SU-DHL-6 (cell line): ENCODE measurements around the gene DST.

Source experiments
- H2AFZ ChIP-seq: fragments of 200-600 bp; sonication (generic); 2 replicates; pipeline ENCODE4 v1.6.1; 2014; ENCODE audit warnings: low read depth, mild to moderate bottlenecking, moderate library complexity, mixed read lengths, antibody characterized with exemption, low read length; ENCODE audit not compliant: severe bottlenecking
- H3F3A ChIP-seq: fragments of 200-600 bp; shearing (Covaris generic); 2 replicates; pipeline ENCODE4 v1.6.0; 2016; ENCODE audit warnings: antibody characterized with exemption, mild to moderate bottlenecking; ENCODE audit not compliant: insufficient read depth
- H3K27ac ChIP-seq: fragments of 200-600 bp; sonication (generic); 2 replicates; pipeline ENCODE4 v1.5.1; 2016; ENCODE audit warnings: low read depth, mild to moderate bottlenecking, low read length, moderate library complexity, mixed read lengths
- H3K27me3 ChIP-seq: fragments of 200-600 bp; sonication (generic), shearing (Covaris generic); 2 replicates; pipeline ENCODE4 v1.6.0; 2014; ENCODE audit warnings: mild to moderate bottlenecking, low read length
- H3K36me3 ChIP-seq: fragments of 200-600 bp; sonication (generic); 2 replicates; pipeline ENCODE4 v1.6.1; 2014; ENCODE audit warnings: mild to moderate bottlenecking, low read length, mixed read lengths
- H3K4me2 ChIP-seq: fragments of 300-600, 200-600 bp; shearing (Covaris generic), sonication (generic); 2 replicates; pipeline ENCODE4 v1.6.0; 2014; ENCODE audit warnings: low read length, low read depth, mild to moderate bottlenecking; ENCODE audit not compliant: poor library complexity, severe bottlenecking
- H3K4me3 ChIP-seq: fragments of 200-600 bp; sonication (generic); 2 replicates; pipeline ENCODE4 v1.5.1; 2014; ENCODE audit warnings: antibody characterized with exemption, low read length, mild to moderate bottlenecking, mixed read lengths; ENCODE audit not compliant: insufficient read depth, poor library complexity, severe bottlenecking
- H3K79me2 ChIP-seq: fragments of 200-600 bp; sonication (generic); 2 replicates; pipeline ENCODE4 v1.6.1; 2014; ENCODE audit warnings: mild to moderate bottlenecking, low read length, moderate library complexity; ENCODE audit not compliant: insufficient read depth
- H3K9ac ChIP-seq: fragments of 200-600 bp; sonication (generic); 2 replicates; pipeline ENCODE4 v1.7.0; 2014; ENCODE audit warnings: mild to moderate bottlenecking, low read length
- H3K9me2 ChIP-seq: fragments of 200-600 bp; sonication (generic); replicated peaks from 2 replicates; pipeline ENCODE4 v1.6.1; 2014; ENCODE audit warnings: low read length; ENCODE audit not compliant: insufficient read depth
- H3K9me3 ChIP-seq: fragments of 200-600 bp; sonication (generic); 2 replicates; pipeline ENCODE4 v1.6.1; 2014; ENCODE audit warnings: low read length, mixed read lengths; ENCODE audit not compliant: insufficient read depth
- H4K20me1 ChIP-seq: fragments of 200-600 bp; sonication (generic); 2 replicates; pipeline ENCODE4 v1.6.1; 2014; ENCODE audit warnings: low read depth, mild to moderate bottlenecking, antibody characterized with exemption, low read length, moderate library complexity, mixed read lengths
- CTCF ChIP-seq: fragments of 200-600 bp; sonication (generic); IDR thresholded peaks from one replicate; pipeline ENCODE4 v1.5.1; 2017; ENCODE audit warnings: antibody characterized with exemption, mild to moderate bottlenecking, low read length, moderate library complexity; ENCODE audit not compliant: insufficient read depth, poor library complexity, severe bottlenecking
- EZH2phosphoT487 ChIP-seq: fragments of 200-600 bp; sonication (generic), shearing (Covaris generic); conservative IDR thresholded peaks from 2 replicates; pipeline ENCODE4 v1.6.1; 2018; ENCODE audit warnings: mild to moderate bottlenecking, antibody characterized with exemption, low read length, moderate library complexity, mixed read lengths

Gene DST

GRCh38 chr6:56483929-56484328 is 158.8 kb downstream of the DST start:
- Histone ChIP-seq H3K9me3 (no peaks in the 10 kb centered on the region), H3K4me3 (no peak overlapping the region), H3K36me3 (no peaks in the 10 kb centered on the region), H3K9me2 (no peaks in the 10 kb centered on the region), H3F3A (no peaks in the 10 kb centered on the region), H3K27ac (no peak overlapping the region), H2AFZ (no peak overlapping the region), H4K20me1 (no peaks in the 10 kb centered on the region), H3K9ac (no peak overlapping the region), H3K27me3 (no peaks in the 10 kb centered on the region), H3K4me2 (no peak overlapping the region), H3K79me2 (no peaks in the 10 kb centered on the region)
- TF ChIP-seq EZH2phosphoT487: no peak

GRCh38 chr6:56482525-56482924 is 160.2 kb downstream of the DST start:
- Histone ChIP-seq H3K36me3 (no peaks in the 10 kb centered on the region), H3K4me2 (no peak overlapping the region), H4K20me1 (no peaks in the 10 kb centered on the region), H3K79me2 (no peaks in the 10 kb centered on the region), H3K27ac (no peak overlapping the region), H3K9me3 (no peaks in the 10 kb centered on the region), H3K9me2 (no peaks in the 10 kb centered on the region), H3K27me3 (no peaks in the 10 kb centered on the region), H3K4me3 (no peak overlapping the region), H3K9ac (no peak overlapping the region), H2AFZ (no peak overlapping the region), H3F3A (no peaks in the 10 kb centered on the region)
- no peak for TF ChIP-seq EZH2phosphoT487
- no peak for TF ChIP-seq CTCF

GRCh38 chr6:56481957-56482356 is 160.7 kb downstream of the DST start:
- no peak overlapping the region for H3K9ac ChIP-seq
- no peak overlapping the region for H2AFZ ChIP-seq
- no peaks in the 10 kb centered on the region for H4K20me1 ChIP-seq
- H3K27me3 ChIP-seq: no peaks in the 10 kb centered on the region
- no peaks in the 10 kb centered on the region for H3K9me2 ChIP-seq
- no peak overlapping the region for H3K27ac ChIP-seq
- H3K79me2 ChIP-seq: no peaks in the 10 kb centered on the region
- no peak overlapping the region for H3K4me2 ChIP-seq
- no peaks in the 10 kb centered on the region for H3K36me3 ChIP-seq
- no peak for TF ChIP-seq CTCF
- no peak for TF ChIP-seq EZH2phosphoT487
- no peaks in the 10 kb centered on the region for H3K9me3 ChIP-seq
- no peaks in the 10 kb centered on the region for H3F3A ChIP-seq
- H3K4me3 ChIP-seq: no peak overlapping the region

- no peak overlapping the region for H2AFZ ChIP-seq
- H3K4me3 ChIP-seq: no peak overlapping the region
- TF ChIP-seq CTCF (no peak), EZH2phosphoT487 (no peak)
- H3K9me2 ChIP-seq: no peaks in the 10 kb centered on the region
- no peaks in the 10 kb centered on the region for H3K36me3 ChIP-seq
- no peaks in the 10 kb centered on the region for H3K9me3 ChIP-seq
- no peaks in the 10 kb centered on the region for H3K27me3 ChIP-seq
- H3K79me2 ChIP-seq: no peaks in the 10 kb centered on the region
- no peak overlapping the region for H3K27ac ChIP-seq
- no peak overlapping the region for H3K4me2 ChIP-seq
- no peaks in the 10 kb centered on the region for H3F3A ChIP-seq
- H3K9ac ChIP-seq: no peak overlapping the region
- H4K20me1 ChIP-seq: no peaks in the 10 kb centered on the region
Observed at GRCh38 chr6:56480654-56481337, 161.9 kb downstream of the DST start.
